Measurements from ENCODE around the gene NPY4R. TPM values are rescaled to one million over a fixed set of nuclear protein-coding genes. Genes with fewer than 3 reads are reported as not detected.
"Not testable (repeated sequence)": the region's sequence is repeated elsewhere in the genome, so short reads cannot be mapped to it uniquely, and the experiment has no call there.

NPY4R gene
- polyA plus RNA-seq, 3 donors = not detected

GRCh38 chr10:46497878-46498277 is 32.1 kb upstream of the NPY4R start:
- H3K4me3 Mint-ChIP-seq; H3K27ac Mint-ChIP-seq; H2AFZ ChIP-seq (ENCODE audit: insufficient read depth, low read depth, low read length, poor library complexity, severe bottlenecking); H3K4me2 ChIP-seq (replicated peaks; ENCODE audit: extremely low read depth, low read length, poor library complexity, severe bottlenecking); H3K9ac ChIP-seq (ENCODE audit: insufficient read depth, low read length, poor library complexity, severe bottlenecking); H3K36me3 ChIP-seq (replicated peaks in 1 of 2; ENCODE audit: control insufficient read depth in 1 of 2, insufficient read depth in 2 of 2, low read length in 2 of 2); H3K27me3 Mint-ChIP-seq (ENCODE audit: low read depth in 3 of 3); H3K9me3 ChIP-seq (replicated peaks in 1 of 2; ENCODE audit: control insufficient read depth in 1 of 2, insufficient read depth in 1 of 2, low read length in 2 of 2); H3K4me1 Mint-ChIP-seq; H3K27me3 ChIP-seq (ENCODE audit: control insufficient read depth in 2 of 2, insufficient read depth in 2 of 2, low read length in 2 of 2); H3K4me3 ChIP-seq (replicated peaks in 1 of 3; ENCODE audit: low read depth in 2 of 3, low read length in 3 of 3); H3K79me2 ChIP-seq (ENCODE audit: insufficient read depth, low read length); DNase-seq; H3K9me3 Mint-ChIP-seq; H4K20me1 ChIP-seq (ENCODE audit: insufficient read depth, low read length); intact Hi-C loops (cut with micrococcal nuclease); H3K4me1 ChIP-seq (ENCODE audit: control insufficient read depth in 1 of 2, insufficient read depth in 2 of 2, low read length in 2 of 2); H3K36me3 Mint-ChIP-seq; H3K27ac ChIP-seq (ENCODE audit: low read depth in 1 of 2, low read length in 2 of 2): not testable (repeated sequence)
- WGBS (ENCODE audit: insufficient coverage) = no CpG with 5 or more reads among the region's 2 CpGs

- no CpG with 5 or more reads among the region's 4 CpGs for WGBS (ENCODE audit: insufficient coverage)
- H3K27ac ChIP-seq (ENCODE audit: low read depth in 1 of 2, low read length in 2 of 2); H3K4me3 Mint-ChIP-seq; DNase-seq; H3K9me3 ChIP-seq (replicated peaks in 1 of 2; ENCODE audit: control insufficient read depth in 1 of 2, insufficient read depth in 1 of 2, low read length in 2 of 2); H3K27me3 Mint-ChIP-seq (ENCODE audit: low read depth in 3 of 3); H3K36me3 ChIP-seq (replicated peaks in 1 of 2; ENCODE audit: control insufficient read depth in 1 of 2, insufficient read depth in 2 of 2, low read length in 2 of 2); H3K4me1 Mint-ChIP-seq; H4K20me1 ChIP-seq (ENCODE audit: insufficient read depth, low read length); H3K79me2 ChIP-seq (ENCODE audit: insufficient read depth, low read length); H3K9me3 Mint-ChIP-seq; H3K4me3 ChIP-seq (replicated peaks in 1 of 3; ENCODE audit: low read depth in 2 of 3, low read length in 3 of 3); H3K9ac ChIP-seq (ENCODE audit: insufficient read depth, low read length, poor library complexity, severe bottlenecking); H3K4me1 ChIP-seq (ENCODE audit: control insufficient read depth in 1 of 2, insufficient read depth in 2 of 2, low read length in 2 of 2); H3K4me2 ChIP-seq (replicated peaks; ENCODE audit: extremely low read depth, low read length, poor library complexity, severe bottlenecking); H2AFZ ChIP-seq (ENCODE audit: insufficient read depth, low read depth, low read length, poor library complexity, severe bottlenecking); H3K27me3 ChIP-seq (ENCODE audit: control insufficient read depth in 2 of 2, insufficient read depth in 2 of 2, low read length in 2 of 2); H3K27ac Mint-ChIP-seq; intact Hi-C loops (cut with micrococcal nuclease); H3K36me3 Mint-ChIP-seq: not testable (repeated sequence)
Measured at GRCh38 chr10:46497401-46497800, 31.6 kb upstream of the NPY4R start.

- H3K27ac Mint-ChIP-seq; H3K9ac ChIP-seq (ENCODE audit: insufficient read depth, low read length, poor library complexity, severe bottlenecking); H3K4me3 Mint-ChIP-seq; H3K4me1 Mint-ChIP-seq; H2AFZ ChIP-seq (ENCODE audit: insufficient read depth, low read depth, low read length, poor library complexity, severe bottlenecking); H3K4me2 ChIP-seq (replicated peaks; ENCODE audit: extremely low read depth, low read length, poor library complexity, severe bottlenecking); H3K4me1 ChIP-seq (ENCODE audit: control insufficient read depth in 1 of 2, insufficient read depth in 2 of 2, low read length in 2 of 2); H3K27me3 Mint-ChIP-seq (ENCODE audit: low read depth in 3 of 3); H3K27ac ChIP-seq (ENCODE audit: low read depth in 1 of 2, low read length in 2 of 2); H3K4me3 ChIP-seq (replicated peaks in 1 of 3; ENCODE audit: low read depth in 2 of 3, low read length in 3 of 3); H4K20me1 ChIP-seq (ENCODE audit: insufficient read depth, low read length); H3K79me2 ChIP-seq (ENCODE audit: insufficient read depth, low read length); intact Hi-C loops (cut with micrococcal nuclease); DNase-seq; H3K36me3 ChIP-seq (replicated peaks in 1 of 2; ENCODE audit: control insufficient read depth in 1 of 2, insufficient read depth in 2 of 2, low read length in 2 of 2); H3K9me3 ChIP-seq (replicated peaks in 1 of 2; ENCODE audit: control insufficient read depth in 1 of 2, insufficient read depth in 1 of 2, low read length in 2 of 2); H3K9me3 Mint-ChIP-seq; H3K36me3 Mint-ChIP-seq; H3K27me3 ChIP-seq (ENCODE audit: control insufficient read depth in 2 of 2, insufficient read depth in 2 of 2, low read length in 2 of 2): not testable (repeated sequence)
- WGBS (ENCODE audit: insufficient coverage) = no CpG with 5 or more reads among the region's 1 CpG
Measured at GRCh38 chr10:46491364-46492114, 25.8 kb upstream of the NPY4R start.

- not testable (repeated sequence) for DNase-seq, H3K4me1 Mint-ChIP-seq
- no CpG with 5 or more reads among the region's 11 CpGs for WGBS (ENCODE audit: insufficient coverage)
Measured at GRCh38 chr10:46490285-46490684, 24.5 kb upstream of the NPY4R start.

More at GRCh38 chr10:46490285-46490684, 24.5 kb upstream of the NPY4R start:
- H3K27ac Mint-ChIP-seq; H3K9me3 ChIP-seq (replicated peaks in 1 of 2; ENCODE audit: control insufficient read depth in 1 of 2, insufficient read depth in 1 of 2, low read length in 2 of 2); H2AFZ ChIP-seq (ENCODE audit: insufficient read depth, low read depth, low read length, poor library complexity, severe bottlenecking); H3K27ac ChIP-seq (ENCODE audit: low read depth in 1 of 2, low read length in 2 of 2); H3K79me2 ChIP-seq (ENCODE audit: insufficient read depth, low read length); H3K9ac ChIP-seq (ENCODE audit: insufficient read depth, low read length, poor library complexity, severe bottlenecking); H3K27me3 ChIP-seq (ENCODE audit: control insufficient read depth in 2 of 2, insufficient read depth in 2 of 2, low read length in 2 of 2); intact Hi-C loops (cut with micrococcal nuclease); H3K27me3 Mint-ChIP-seq (ENCODE audit: low read depth in 3 of 3); H3K4me3 ChIP-seq (replicated peaks in 1 of 3; ENCODE audit: low read depth in 2 of 3, low read length in 3 of 3); H4K20me1 ChIP-seq (ENCODE audit: insufficient read depth, low read length); H3K36me3 ChIP-seq (replicated peaks in 1 of 2; ENCODE audit: control insufficient read depth in 1 of 2, insufficient read depth in 2 of 2, low read length in 2 of 2); H3K4me2 ChIP-seq (replicated peaks; ENCODE audit: extremely low read depth, low read length, poor library complexity, severe bottlenecking); H3K4me1 ChIP-seq (ENCODE audit: control insufficient read depth in 1 of 2, insufficient read depth in 2 of 2, low read length in 2 of 2); H3K9me3 Mint-ChIP-seq; H3K4me3 Mint-ChIP-seq; H3K36me3 Mint-ChIP-seq: not testable (repeated sequence)
